ENCODE data around the gene ANXA4. TPM values are rescaled to one million over a fixed set of nuclear protein-coding genes. Genes with fewer than 3 reads are reported as not detected.

Gene ANXA4
- total RNA-seq, 3 donors from 2014 or later (not counting 1 experiment from before 2014, with no cell fraction given): 44.6 to 63.6 (median 55.8) TPM

DNA sequence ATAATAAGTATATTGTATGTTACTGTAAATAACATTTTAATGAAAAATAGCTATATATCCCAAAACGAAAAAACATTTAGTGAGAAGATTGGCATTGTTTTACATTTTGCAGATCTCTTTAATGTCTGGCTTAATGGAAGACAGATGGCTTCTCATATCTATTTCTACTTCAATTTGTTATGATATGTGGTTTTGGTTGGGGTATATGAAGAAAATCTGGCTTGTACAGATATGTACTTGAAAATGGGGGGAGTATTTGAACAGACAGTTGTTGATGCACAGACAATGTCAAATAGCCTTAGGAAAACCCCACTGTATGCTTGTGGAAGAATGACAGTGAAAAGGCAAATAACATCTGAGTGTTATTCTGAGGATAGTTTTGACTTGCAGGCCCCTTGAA lies 64.0 kb downstream of the ANXA4 start:
- H3K36me3 Mint-ChIP-seq: peaks cover 20% of the 10 kb centered on the region
- no peak overlapping the region for H3K27ac ChIP-seq (ENCODE audit: low read length)
- peaks cover 9% of the 10 kb centered on the region for H3K4me1 ChIP-seq (ENCODE audit: control insufficient read depth, insufficient read depth, low read length)
- no peaks in the 10 kb centered on the region for H3K9me3 ChIP-seq (ENCODE audit: control insufficient read depth, insufficient read depth, low read length)
- H3K9me3 Mint-ChIP-seq: no peaks in the 10 kb centered on the region
- peaks cover 3% of the 10 kb centered on the region for H3K36me3 ChIP-seq (ENCODE audit: control insufficient read depth, insufficient read depth, low read length)
- H3K4me1 Mint-ChIP-seq: peaks cover 16 to 21% of the 10 kb centered on the region in 2 donors
- H3K27ac Mint-ChIP-seq: no peak overlapping the region
- H3K27me3 ChIP-seq (ENCODE audit: control insufficient read depth, insufficient read depth, low read length): no peaks in the 10 kb centered on the region
- ATAC-seq (no peak), DNase-seq (no peak)
- intact Hi-C loops (cut with micrococcal nuclease): no loop called here
- WGBS (ENCODE audit: insufficient coverage): no CpG with 5 or more reads among the region's 1 CpG
- H3K4me3 ChIP-seq (ENCODE audit: low read length): no peak overlapping the region
- TF ChIP-seq, protein P1, sequence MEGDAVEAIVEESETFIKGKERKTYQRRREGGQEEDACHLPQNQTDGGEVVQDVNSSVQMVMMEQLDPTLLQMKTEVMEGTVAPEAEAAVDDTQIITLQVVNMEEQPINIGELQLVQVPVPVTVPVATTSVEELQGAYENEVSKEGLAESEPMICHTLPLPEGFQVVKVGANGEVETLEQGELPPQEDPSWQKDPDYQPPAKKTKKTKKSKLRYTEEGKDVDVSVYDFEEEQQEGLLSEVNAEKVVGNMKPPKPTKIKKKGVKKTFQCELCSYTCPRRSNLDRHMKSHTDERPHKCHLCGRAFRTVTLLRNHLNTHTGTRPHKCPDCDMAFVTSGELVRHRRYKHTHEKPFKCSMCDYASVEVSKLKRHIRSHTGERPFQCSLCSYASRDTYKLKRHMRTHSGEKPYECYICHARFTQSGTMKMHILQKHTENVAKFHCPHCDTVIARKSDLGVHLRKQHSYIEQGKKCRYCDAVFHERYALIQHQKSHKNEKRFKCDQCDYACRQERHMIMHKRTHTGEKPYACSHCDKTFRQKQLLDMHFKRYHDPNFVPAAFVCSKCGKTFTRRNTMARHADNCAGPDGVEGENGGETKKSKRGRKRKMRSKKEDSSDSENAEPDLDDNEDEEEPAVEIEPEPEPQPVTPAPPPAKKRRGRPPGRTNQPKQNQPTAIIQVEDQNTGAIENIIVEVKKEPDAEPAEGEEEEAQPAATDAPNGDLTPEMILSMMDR (IDR thresholded peaks at IDR 0.05): no peak
- no peaks in the 10 kb centered on the region for H3K27me3 Mint-ChIP-seq (ENCODE audit: low read depth in 2 of 2)
- H3K4me3 Mint-ChIP-seq: no peak overlapping the region

DNA sequence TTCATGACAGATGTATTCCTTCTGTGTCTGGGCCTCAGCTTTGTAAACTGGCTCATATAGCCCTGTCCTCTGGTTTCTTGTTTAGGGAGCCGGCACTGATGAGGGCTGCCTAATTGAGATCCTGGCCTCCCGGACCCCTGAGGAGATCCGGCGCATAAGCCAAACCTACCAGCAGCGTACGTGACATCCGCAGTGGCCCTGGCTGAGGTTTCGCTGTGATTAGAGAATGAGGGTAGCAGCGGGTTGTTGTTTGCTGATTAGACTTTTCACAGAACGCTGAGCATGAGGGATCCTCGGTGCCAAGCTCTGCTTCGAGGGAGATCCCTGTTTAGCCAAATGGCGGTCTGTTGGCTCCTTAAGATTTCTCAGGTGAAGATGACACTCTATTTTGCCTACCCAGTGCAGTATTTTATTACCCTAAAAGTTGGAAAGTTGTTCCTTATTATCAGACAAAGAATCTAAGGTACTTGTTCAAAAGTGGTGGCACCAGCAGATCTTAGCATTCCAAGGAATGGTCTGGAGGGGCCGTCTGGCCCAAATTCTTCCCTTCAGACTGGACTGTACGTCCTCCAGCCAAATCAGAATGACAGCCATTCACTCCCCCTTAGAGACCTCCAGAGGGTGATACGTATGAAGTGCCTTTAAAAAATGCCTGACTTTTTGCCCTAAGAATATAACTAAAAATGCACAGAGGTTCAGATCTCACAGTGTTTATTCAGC lies 66.0 kb downstream of the ANXA4 start:
- no peak overlapping the region for H3K27ac ChIP-seq (ENCODE audit: low read length)
- Mint-ChIP-seq H3K4me1 (peaks cover 13 to 15% of the 10 kb centered on the region in 2 donors), H3K27ac (no peak overlapping the region), H3K9me3 (no peaks in the 10 kb centered on the region), H3K36me3 (peaks cover 28% of the 10 kb centered on the region), H3K27me3 (ENCODE audit: low read depth in 2 of 2) (no peaks in the 10 kb centered on the region), H3K4me3 (no peak overlapping the region)
- peaks cover 9% of the 10 kb centered on the region for H3K4me1 ChIP-seq (ENCODE audit: control insufficient read depth, insufficient read depth, low read length)
- no peaks in the 10 kb centered on the region for H3K27me3 ChIP-seq (ENCODE audit: control insufficient read depth, insufficient read depth, low read length)
- H3K9me3 ChIP-seq (ENCODE audit: control insufficient read depth, insufficient read depth, low read length): no peaks in the 10 kb centered on the region
- H3K4me3 ChIP-seq (ENCODE audit: low read length): no peak overlapping the region
- intact Hi-C loops (cut with micrococcal nuclease): no loop called here
- 96% methylated on average over 16 of the region's 16 CpGs for WGBS (ENCODE audit: insufficient coverage)
- no peak for ATAC-seq
- TF ChIP-seq, protein P1 (IDR thresholded peaks at IDR 0.05): no peak
- DNase-seq: no peak
- H3K36me3 ChIP-seq (ENCODE audit: control insufficient read depth, insufficient read depth, low read length): peaks cover 11% of the 10 kb centered on the region

DNA sequence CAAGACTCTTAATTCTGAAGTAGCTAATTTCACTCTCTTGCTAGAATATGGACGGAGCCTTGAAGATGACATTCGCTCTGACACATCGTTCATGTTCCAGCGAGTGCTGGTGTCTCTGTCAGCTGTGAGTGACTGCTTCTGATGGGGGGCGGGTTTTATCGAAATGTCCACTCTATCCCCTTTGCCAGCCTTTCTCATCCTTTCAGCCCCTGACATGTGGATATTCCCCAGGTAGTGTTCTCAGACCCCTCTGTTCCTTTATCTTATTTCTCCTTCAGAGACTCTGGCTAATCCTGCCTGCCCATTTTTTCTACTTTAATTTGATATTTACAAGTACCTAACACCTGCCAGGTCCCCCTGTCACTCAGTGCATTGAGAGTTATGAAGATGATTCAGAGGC lies 68.6 kb downstream of the ANXA4 start:
- Mint-ChIP-seq H3K27ac (peak overlapping the region in 1 of 2 donors; percentile 5), H3K4me3 (no peak overlapping the region)
- intact Hi-C loops (cut with micrococcal nuclease): no loop called here

More for the DNA sequence above, 68.6 kb downstream of the ANXA4 start:
- H3K27ac ChIP-seq (ENCODE audit: low read length): no peak overlapping the region
- Mint-ChIP-seq H3K27me3 (ENCODE audit: low read depth in 2 of 2) (no peaks in the 10 kb centered on the region), H3K4me1 (no peaks in the 10 kb centered on the region), H3K9me3 (no peaks in the 10 kb centered on the region), H3K36me3 (peaks cover 28% of the 10 kb centered on the region)
- TF ChIP-seq, protein P1 (IDR thresholded peaks at IDR 0.05): no peak
- no peaks in the 10 kb centered on the region for H3K27me3 ChIP-seq (ENCODE audit: control insufficient read depth, insufficient read depth, low read length)
- H3K4me3 ChIP-seq (ENCODE audit: low read length): no peak overlapping the region
- peaks cover 11% of the 10 kb centered on the region for H3K36me3 ChIP-seq (ENCODE audit: control insufficient read depth, insufficient read depth, low read length)
- no peaks in the 10 kb centered on the region for H3K4me1 ChIP-seq (ENCODE audit: control insufficient read depth, insufficient read depth, low read length)
- H3K9me3 ChIP-seq (ENCODE audit: control insufficient read depth, insufficient read depth, low read length): no peaks in the 10 kb centered on the region
- ATAC-seq (no peak), DNase-seq (no peak)
- WGBS (ENCODE audit: insufficient coverage): over 99% methylated on average over 6 of the region's 6 CpGs

Data from natural killer cell (primary cell).